HG02798 (cell line): ENCODE data around the gene SENP7.
"Not testable (repeated sequence)": the region's sequence is repeated elsewhere in the genome, so short reads cannot be mapped to it uniquely, and the experiment has no call there.

Source experiments
- ATAC-seq: cut with Tn5 transposase; IDR thresholded peaks from one replicate; pipeline ENCODE4 v1.9.1; 2021; ENCODE audit warnings: mild to moderate bottlenecking; ENCODE audit not compliant: unreplicated experiment, poor library complexity

SENP7 gene

DNA sequence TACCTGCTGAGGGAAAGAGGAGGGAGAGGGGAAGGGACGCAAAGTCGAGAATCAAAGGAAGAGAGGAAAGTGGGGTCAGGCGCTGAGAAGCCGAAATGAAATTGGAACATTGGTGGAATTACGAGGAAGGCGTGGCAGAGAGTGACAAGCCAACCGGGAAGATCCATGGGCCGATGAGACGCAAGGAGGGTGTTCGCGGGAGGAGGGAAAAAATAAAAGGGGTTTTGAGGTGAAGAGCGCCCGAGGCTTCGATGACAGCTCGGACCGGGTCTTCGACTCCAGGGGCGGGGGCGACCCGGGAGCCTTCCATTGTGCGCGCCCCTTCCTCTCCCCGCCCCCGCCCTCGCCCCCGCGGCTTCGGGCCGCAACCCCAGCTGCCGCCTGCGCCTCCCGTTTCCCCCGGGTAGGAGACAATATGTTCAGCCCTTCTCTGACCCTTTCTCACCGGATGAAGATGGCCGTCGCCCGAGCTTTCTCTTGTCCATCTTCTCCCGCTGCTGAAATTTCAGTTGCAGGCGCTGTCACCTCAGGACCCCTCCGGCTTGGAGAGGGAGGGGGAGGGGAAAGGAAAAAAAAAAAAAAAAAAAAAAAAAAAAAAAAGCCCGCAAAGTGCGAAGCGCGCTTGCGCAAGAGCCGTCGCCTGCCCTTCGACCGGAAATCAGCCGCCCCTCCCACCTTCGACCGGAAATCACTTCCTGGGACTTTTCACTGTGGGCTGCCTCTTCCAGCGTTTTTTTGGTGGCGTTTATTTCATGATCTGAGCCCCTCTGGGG, at the start of gene SENP7:
TSS of gene SENP7 (minus strand) at position 567 of the 773 bp plus-strand sequence. CDS start at position 485, 82 bp downstream.
- ATAC-seq = peak; percentile 73

DNA sequence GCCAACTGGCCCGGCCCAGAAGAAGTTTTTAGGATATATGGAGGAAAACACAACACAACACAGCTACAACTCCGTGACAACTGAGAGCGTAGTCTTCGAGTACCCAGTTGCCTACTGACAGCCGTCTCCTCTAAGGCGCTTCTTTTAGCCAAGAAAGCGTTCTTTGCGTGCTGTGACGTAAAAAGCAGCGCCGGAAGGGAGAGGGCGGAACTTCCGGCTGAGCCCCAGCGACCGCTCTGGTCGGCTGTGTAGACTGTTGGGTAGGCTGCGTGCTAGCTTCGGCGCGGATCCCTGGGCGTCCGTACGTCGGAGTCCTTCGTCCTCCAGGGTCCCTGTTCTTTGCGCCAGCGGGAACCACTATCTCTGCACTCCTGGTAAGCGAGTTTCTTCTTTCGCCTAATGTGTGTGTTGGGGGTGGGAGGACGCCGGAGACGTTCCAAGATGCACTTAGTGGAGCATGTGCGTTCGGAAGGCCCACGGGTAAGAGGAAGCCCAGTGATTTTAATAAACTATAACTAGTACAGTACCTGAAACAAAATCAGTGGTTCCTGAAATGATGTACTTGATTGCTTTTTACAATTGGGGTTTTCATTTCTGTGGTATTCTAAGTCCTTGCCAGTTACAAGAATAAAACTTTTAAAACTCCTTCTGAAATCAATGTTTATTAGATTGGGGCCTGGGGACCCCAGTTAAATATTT, 48.8 kb upstream of the SENP7 start, which contains the start of gene TRMT10C:
TSS of gene TRMT10C (plus strand) at position 239 of the 699 bp plus-strand sequence. CDS start 2,914 bp downstream, outside the sequence.
- peak; percentile 100 for ATAC-seq

- no peak for ATAC-seq
These were observed 43.1 kb upstream of the SENP7 start for GRCh38 chr3:101556064-101556463.

DNA sequence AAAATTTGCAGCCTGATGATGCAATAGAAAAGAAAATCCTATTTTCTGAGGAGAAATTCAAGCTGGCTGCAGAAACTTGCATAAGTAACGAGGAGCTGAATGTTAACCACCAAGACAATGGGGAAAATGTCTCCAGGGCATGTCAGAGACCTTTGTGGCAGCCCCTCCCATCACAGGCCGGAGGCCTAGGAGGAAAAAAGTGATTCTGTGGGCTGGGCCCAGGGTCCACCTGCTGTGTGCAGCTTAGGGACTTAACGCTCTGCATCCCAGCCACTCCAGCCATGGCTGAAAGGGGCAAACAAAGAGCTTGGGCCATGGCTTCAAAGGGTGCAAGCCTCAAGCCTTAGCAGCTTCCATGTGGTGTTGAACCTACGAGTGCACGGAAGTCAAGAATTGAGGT, 40.4 kb upstream of the SENP7 start:
- not testable (repeated sequence) for ATAC-seq

DNA sequence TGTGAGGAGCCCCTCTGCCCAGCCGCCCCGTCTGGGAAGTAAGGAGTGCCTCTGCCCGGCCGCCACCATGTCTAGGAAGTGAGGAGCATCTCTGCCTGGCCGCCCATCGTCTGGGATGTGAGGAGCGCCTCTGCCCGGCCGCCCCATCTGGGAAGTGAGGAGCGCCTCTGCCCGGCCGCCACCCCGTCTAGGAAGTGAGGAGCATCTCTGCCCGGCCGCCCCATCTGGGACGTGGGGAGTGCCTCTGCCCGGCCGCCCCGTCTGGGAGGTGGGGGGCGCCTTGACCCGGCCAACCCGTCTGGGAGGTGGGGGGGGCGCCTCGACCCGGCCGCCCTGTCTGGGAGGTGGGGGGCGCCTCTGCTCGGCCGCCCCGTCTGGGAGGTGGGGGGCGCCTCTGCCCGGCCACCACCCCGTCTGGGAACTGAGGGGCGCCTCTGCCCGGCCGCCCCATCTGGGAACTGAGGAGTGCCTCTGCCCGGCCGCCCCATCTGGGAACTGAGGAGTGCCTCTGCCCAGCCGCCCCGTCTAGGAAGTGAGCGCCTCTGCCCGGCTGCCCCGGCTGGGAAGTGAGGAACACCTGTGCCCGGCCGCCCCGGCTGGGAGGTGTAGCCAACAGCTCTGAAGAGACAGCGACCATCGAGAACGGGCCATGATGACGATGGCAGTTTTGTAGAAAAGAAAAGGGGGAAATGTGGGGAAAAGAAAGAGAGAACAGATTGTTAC, 38.5 kb upstream of the SENP7 start:
- not testable (repeated sequence) for ATAC-seq

DNA sequence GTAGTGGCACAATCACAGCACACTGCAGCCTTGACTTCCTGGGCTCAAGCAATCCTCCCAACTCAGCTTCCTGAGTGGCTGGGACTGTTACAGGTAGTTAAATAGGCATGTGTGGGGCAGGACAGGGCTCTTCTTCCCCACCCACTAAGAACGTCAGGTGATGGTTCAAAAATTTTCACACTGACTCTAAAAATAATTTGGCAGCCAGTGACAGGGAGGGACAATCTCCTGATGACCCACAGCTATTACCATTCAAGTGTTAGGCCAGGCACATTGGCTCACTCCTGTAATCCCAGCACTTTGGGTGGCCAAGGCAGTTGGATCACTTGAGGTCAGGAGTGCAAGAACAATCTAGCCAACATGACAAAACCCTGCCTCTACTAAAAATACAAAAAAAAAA, 36.5 kb upstream of the SENP7 start:
- no peak for ATAC-seq

DNA sequence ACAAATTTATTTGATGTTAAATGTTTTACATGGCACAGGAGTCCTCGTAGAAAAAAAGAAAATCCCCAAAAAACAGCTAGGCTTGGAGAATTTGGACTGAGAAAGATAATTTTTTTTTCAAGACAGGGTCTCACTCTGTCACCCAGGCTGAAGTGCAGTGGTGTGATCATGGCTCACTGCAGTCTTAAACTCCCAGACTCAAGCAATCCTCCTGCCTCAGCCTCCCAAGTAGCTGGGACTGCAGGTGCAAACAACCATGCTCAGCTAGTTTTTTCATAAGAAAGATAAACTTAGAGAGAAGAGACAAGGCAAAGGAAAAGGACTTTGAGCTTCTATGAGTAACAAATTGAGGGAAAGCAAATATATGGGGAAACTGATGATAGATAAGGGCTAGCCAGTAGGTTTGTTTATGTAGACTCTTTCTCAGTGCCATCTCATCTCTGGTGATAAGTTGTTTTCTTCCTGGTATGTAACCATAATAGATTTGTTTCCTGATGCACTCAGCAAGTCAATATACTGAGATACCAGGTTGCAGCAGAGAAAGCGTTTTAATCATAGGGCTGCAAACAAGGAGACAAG, 35.6 kb upstream of the SENP7 start:
- no peak for ATAC-seq

DNA sequence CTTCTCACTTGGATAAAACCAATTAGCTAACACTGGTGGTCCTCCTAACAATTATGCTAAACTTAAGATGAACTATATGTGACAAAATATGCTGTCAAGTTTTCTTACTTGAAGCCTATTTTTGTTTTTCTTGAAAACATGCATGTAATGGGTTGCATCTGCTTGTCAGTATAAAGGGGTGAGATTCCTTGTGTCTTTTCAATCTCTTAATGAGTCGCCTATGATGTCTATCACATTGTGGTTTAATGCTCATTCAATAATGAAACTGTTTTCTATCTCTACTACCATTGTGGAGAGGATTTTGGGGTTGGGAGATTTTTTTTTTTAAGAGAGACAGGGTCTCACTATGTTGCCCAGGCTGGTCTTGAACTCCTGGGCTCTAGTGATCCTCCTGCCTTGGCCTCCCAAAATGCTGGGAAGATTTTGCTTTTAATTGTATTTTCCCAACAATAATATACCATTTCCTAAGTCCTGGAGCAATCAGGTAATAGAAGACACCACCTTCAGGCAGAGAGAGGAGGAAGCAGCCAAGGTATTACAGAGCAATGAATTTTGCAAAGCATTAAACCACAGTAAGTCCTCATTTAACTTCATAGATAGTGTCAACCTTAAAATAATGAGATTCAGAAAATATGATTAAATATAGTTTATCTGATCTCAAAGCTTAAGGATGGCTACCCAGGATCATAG, 31.3 kb upstream of the SENP7 start:
- no peak for ATAC-seq

- ATAC-seq = no peak
These were observed 29.9 kb upstream of the SENP7 start for GRCh38 chr3:101542957-101543356.

DNA sequence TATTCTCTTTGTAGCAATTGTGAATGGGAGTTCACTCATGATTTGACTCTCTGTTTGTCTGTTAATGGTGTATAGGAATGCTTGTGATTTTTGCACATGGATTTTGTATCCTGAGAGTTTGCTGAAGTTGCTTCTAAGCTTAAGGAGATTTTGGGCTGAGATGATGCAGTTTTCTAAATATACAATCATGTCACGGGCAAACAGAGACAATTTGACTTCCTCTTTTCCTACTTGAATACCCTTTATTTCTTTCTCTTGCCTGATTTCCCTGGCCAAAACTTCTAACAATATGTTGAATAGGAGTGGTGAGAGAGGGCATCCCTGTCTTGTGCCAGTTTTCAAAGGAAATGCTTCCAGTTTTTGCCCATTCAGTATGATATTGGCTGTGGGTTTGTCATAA, 23.9 kb upstream of the SENP7 start:
- ATAC-seq = not testable (repeated sequence)

DNA sequence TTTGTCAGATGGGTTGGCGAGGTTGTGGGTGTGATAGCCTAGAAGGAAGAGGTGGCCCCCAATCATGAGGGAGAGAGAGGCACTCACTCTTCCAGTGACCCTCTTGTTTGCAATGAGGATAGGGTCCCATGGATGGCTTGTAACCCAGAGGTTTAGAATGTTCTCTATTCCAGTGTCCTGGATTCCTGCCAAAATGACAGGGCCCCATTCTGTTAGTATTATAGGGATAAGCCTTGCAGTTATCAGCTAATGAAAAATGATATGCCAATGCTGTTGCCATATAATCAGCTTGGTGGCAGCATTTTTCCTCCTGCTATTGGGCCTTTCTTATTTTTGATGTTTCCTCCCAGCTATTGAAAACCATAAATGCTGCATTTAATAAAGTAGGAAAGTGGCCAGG, 23.3 kb upstream of the SENP7 start:
- no peak for ATAC-seq

- ATAC-seq = no peak
These were observed 22.2 kb upstream of the SENP7 start for GRCh38 chr3:101535221-101535620.

GRCh38 chr3:101533603-101533968, 20.6 kb upstream of the SENP7 start:
- ATAC-seq = no peak

GRCh38 chr3:101532783-101533602, 20.0 kb upstream of the SENP7 start:
- ATAC-seq = no peak

GRCh38 chr3:101531473-101532086, 18.6 kb upstream of the SENP7 start:
- no peak for ATAC-seq

DNA sequence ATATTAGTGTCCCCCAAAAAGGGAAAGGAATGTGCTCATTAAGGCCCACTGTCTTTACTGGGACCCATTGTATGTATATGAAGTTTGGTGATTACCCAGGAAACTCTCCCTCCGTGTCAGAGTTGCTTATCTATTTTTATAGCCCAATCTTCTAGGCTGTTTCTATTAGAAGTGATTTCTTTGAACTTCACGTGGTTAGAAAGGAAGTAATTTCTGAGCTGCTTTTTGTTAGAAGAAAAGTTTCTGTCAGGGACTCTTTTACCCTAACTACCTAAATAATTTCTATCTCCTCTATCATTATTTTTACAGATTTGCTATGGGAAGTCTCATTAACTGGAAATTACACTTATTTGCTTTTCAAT, 17.7 kb upstream of the SENP7 start:
- ATAC-seq = no peak

- ATAC-seq = no peak
These were observed 17.0 kb upstream of the SENP7 start for GRCh38 chr3:101529816-101530685.

DNA sequence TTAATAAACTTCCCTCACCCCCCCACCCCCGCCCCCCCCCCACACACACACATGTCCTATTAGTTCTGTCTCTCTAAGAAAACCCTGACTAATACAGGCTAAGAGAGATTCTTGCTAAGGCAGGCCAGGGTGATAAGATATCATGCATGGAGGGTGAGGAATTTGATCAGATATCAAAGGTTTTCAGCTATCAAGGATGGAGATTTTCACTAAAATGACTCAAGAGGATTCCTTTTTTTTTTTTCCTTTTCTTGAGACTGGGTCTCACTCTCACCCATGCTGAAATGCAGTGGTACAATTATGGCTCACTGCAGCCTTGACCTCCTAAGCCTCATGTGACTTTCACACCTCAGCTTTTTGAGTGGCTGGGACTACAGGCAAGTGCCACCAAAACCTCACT, 14.9 kb upstream of the SENP7 start:
- no peak for ATAC-seq
